SK-N-SH (cell line): ENCODE measurements around the gene ESCO1.
A peak's percentile ranks its signal among the peaks of the same experiment; 100 is the strongest.

Source experiments
- CHD2 ChIP-seq: fragments of 150-350 bp; IDR thresholded peaks from 2 replicates; pipeline ENCODE4 v1.6.1; 2018; ENCODE audit warnings: low read length; ENCODE audit not compliant: partially characterized antibody
- EP300 ChIP-seq, 2 experiments: IDR thresholded peaks; 2 replicates each; pipeline versions ENCODE4 v1.4.0 to v1.6.1; 2012; ENCODE audit warnings: borderline replicate concordance in 1 of 2, low read depth in 1 of 2, low read length in 1 of 2
- EZH2phosphoT487 ChIP-seq: fragments of 200-600 bp; sonication (generic); IDR thresholded peaks from 2 replicates; pipeline ENCODE4 v1.6.1; 2017; ENCODE audit warnings: low read depth, mixed run types, mild to moderate bottlenecking, antibody characterized with exemption, moderate library complexity, borderline replicate concordance
- MAX ChIP-seq: IDR thresholded peaks from 2 replicates; pipeline ENCODE4 v1.4.0; 2012; ENCODE audit warnings: low read depth
- MEF2A ChIP-seq: IDR thresholded peaks from 2 replicates; pipeline ENCODE4 v1.4.0; 2012; ENCODE audit warnings: low read depth, borderline replicate concordance
- SIN3A ChIP-seq: IDR thresholded peaks from 2 replicates; pipeline ENCODE4 v1.6.1; 2012; ENCODE audit warnings: low read depth, mild to moderate bottlenecking, low read length, moderate library complexity, borderline replicate concordance
- TCF12 ChIP-seq: IDR thresholded peaks from 2 replicates; pipeline ENCODE4 v1.4.0; 2012
- TF ChIP-seq, protein P1 (sequence below): fragments of 200-600 bp; sonication (generic); IDR thresholded peaks from 2 replicates; pipeline ENCODE4 v1.6.1; 2017; ENCODE audit warnings: antibody characterized with exemption, mild to moderate bottlenecking, moderate library complexity
- TF ChIP-seq, protein P2 (sequence below): IDR thresholded peaks from 2 replicates; pipeline ENCODE4 v1.6.1; 2012; ENCODE audit warnings: mild to moderate bottlenecking, low read depth, low read length, moderate library complexity
- TF ChIP-seq, protein P3 (sequence below): IDR thresholded peaks from 2 replicates; pipeline ENCODE4 v1.4.0; 2012; ENCODE audit warnings: low read depth, borderline replicate concordance

DNA sequence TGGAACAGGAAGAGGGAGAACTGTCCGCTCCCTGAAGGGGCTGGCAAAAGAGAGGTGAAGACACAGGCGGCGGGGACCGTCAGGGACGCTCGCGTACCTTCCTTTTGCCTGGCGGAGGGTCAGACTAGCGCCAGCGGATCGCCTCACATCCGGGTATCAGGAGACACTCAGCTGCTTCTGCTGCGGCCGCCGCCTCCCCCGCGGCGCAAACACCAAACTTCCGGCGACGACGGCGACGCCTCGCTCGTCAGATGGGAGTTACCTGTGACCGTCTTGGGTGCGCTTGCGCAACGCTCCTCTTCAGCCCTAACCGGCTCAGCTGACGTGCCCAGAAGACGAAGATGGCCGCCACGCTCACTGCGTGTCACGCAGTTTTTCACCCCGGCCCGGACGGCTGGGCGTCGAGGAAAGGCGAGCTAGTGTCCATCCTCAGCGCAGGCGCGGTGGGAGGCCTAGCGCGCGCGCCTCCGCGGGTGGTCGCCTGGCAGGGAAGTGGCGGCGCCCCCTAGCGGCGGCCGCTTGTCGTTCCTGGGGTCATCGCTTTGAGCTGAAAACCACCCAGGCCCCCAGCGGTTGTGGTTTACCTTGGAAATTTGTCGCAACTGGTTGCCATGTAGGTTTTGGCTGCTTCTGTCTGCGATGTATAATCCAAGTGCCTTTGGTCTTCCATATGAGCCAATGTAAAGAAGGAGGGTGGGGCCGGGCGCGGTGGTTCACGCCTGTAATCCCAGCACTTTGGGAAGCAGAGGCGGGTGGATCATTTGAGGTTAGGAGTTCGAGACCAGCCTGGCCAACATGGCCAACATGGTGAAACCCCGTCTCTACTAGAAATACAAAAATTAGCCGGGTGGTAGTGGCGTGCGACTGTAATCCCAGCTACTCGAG, at the start of gene ESCO1:
- no peak for TF ChIP-seq MEF2A
- TF ChIP-seq, protein P1, sequence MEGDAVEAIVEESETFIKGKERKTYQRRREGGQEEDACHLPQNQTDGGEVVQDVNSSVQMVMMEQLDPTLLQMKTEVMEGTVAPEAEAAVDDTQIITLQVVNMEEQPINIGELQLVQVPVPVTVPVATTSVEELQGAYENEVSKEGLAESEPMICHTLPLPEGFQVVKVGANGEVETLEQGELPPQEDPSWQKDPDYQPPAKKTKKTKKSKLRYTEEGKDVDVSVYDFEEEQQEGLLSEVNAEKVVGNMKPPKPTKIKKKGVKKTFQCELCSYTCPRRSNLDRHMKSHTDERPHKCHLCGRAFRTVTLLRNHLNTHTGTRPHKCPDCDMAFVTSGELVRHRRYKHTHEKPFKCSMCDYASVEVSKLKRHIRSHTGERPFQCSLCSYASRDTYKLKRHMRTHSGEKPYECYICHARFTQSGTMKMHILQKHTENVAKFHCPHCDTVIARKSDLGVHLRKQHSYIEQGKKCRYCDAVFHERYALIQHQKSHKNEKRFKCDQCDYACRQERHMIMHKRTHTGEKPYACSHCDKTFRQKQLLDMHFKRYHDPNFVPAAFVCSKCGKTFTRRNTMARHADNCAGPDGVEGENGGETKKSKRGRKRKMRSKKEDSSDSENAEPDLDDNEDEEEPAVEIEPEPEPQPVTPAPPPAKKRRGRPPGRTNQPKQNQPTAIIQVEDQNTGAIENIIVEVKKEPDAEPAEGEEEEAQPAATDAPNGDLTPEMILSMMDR: peak; percentile 82
- peak; percentile 59 for TF ChIP-seq CHD2
- no peak for TF ChIP-seq EZH2phosphoT487
- no peak for TF ChIP-seq TCF12
- TF ChIP-seq, protein P2, sequence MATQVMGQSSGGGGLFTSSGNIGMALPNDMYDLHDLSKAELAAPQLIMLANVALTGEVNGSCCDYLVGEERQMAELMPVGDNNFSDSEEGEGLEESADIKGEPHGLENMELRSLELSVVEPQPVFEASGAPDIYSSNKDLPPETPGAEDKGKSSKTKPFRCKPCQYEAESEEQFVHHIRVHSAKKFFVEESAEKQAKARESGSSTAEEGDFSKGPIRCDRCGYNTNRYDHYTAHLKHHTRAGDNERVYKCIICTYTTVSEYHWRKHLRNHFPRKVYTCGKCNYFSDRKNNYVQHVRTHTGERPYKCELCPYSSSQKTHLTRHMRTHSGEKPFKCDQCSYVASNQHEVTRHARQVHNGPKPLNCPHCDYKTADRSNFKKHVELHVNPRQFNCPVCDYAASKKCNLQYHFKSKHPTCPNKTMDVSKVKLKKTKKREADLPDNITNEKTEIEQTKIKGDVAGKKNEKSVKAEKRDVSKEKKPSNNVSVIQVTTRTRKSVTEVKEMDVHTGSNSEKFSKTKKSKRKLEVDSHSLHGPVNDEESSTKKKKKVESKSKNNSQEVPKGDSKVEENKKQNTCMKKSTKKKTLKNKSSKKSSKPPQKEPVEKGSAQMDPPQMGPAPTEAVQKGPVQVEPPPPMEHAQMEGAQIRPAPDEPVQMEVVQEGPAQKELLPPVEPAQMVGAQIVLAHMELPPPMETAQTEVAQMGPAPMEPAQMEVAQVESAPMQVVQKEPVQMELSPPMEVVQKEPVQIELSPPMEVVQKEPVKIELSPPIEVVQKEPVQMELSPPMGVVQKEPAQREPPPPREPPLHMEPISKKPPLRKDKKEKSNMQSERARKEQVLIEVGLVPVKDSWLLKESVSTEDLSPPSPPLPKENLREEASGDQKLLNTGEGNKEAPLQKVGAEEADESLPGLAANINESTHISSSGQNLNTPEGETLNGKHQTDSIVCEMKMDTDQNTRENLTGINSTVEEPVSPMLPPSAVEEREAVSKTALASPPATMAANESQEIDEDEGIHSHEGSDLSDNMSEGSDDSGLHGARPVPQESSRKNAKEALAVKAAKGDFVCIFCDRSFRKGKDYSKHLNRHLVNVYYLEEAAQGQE: 0 out of 2 replicates have a peak, but pooled peaks have one; percentile 6
- no peak for TF ChIP-seq SIN3A
- no peak; a peak in 1 of 4 replicates for TF ChIP-seq EP300 (IDR thresholded peaks at IDR 0.05; ENCODE audit: borderline replicate concordance in 1 of 2, low read depth in 1 of 2, low read length in 1 of 2)
- TF ChIP-seq, protein P3, sequence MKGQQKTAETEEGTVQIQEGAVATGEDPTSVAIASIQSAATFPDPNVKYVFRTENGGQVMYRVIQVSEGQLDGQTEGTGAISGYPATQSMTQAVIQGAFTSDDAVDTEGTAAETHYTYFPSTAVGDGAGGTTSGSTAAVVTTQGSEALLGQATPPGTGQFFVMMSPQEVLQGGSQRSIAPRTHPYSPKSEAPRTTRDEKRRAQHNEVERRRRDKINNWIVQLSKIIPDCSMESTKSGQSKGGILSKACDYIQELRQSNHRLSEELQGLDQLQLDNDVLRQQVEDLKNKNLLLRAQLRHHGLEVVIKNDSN: peak; percentile 66; the same call in 1 of the 2 replicates
- TF ChIP-seq MAX: peak; percentile 98
